Measurements from ENCODE around the gene STING1. TPM values are rescaled to one million over a fixed set of nuclear protein-coding genes. Genes with fewer than 3 reads are reported as not detected.
A peak's percentile ranks its signal among the peaks of the same experiment; 100 is the strongest.
"Not testable (repeated sequence)": the region's sequence is repeated elsewhere in the genome, so short reads cannot be mapped to it uniquely, and the experiment has no call there.

STING1 gene
- total and polyA plus RNA-seq, 5 donors from 2014 or later, result 131 to 295 (median 170) TPM

GRCh38 chr5:139495638-139496435 is 13.3 kb upstream of the STING1 start:
- H3K9me3 Mint-ChIP-seq, result no peaks in the 10 kb centered on the region
- H3K27ac ChIP-seq (ENCODE audit: insufficient read depth, low read length, poor library complexity, severe bottlenecking), result no peak overlapping the region
- H3K36me3 Mint-ChIP-seq, result no peaks in the 10 kb centered on the region
- H3K4me1 Mint-ChIP-seq, result peaks cover 0 to 17% (median 12%) of the 10 kb centered on the region in 4 donors
- H3K9me3 ChIP-seq (ENCODE audit: control insufficient read depth in 2 of 2, low read length in 2 of 2), result no peaks in the 10 kb centered on the region
- H3K36me3 ChIP-seq (ENCODE audit: control insufficient read depth, insufficient read depth, low read length), result no peaks in the 10 kb centered on the region
- H3K4me1 ChIP-seq (ENCODE audit: control insufficient read depth, insufficient read depth, low read length, poor library complexity, severe bottlenecking), result no peaks in the 10 kb centered on the region
- H3K27ac Mint-ChIP-seq, result peak overlapping the region; percentile 43 to 84 (median 52)
- H3K4me3 ChIP-seq (ENCODE audit: low read depth, low read length), result no peak overlapping the region
- DNase-seq (no peak), ATAC-seq (ENCODE audit: low read depth in 2 of 2) (no peak)
- H3K27me3 ChIP-seq (ENCODE audit: control insufficient read depth, insufficient read depth, low read length), result no peaks in the 10 kb centered on the region
- H3K4me3 Mint-ChIP-seq, result no peak overlapping the region
- no peaks in the 10 kb centered on the region for H3K27me3 Mint-ChIP-seq

DNA sequence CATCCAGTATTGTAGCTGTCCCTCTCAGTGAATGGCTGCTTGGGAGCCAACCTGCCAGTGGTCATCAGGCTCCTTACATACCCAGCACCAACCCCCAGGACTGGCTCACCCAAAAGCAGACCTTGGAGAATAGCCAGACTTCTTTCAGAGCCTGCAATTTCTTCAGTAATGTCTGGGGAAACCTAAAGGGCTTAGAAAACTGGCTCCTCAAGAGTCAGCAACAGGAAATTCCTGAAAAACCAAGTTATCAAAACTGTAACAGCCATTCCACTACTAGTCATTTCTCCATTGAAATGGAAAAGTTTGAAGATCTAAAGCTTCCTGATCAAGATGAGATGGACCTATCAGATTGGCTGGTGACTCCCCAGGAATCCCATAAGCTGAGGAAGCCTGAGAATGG is 12.3 kb upstream of the STING1 start:
- DNase-seq (no peak), ATAC-seq (ENCODE audit: low read depth in 2 of 2) (no peak)
- Histone ChIP-seq H3K4me3 (ENCODE audit: low read depth, low read length) (no peak overlapping the region), H3K9me3 (ENCODE audit: control insufficient read depth in 2 of 2, low read length in 2 of 2) (no peaks in the 10 kb centered on the region), H3K27ac (ENCODE audit: insufficient read depth, low read length, poor library complexity, severe bottlenecking) (no peak overlapping the region), H3K36me3 (ENCODE audit: control insufficient read depth, insufficient read depth, low read length) (no peaks in the 10 kb centered on the region), H3K4me1 (ENCODE audit: control insufficient read depth, insufficient read depth, low read length, poor library complexity, severe bottlenecking) (no peaks in the 10 kb centered on the region), H3K27me3 (ENCODE audit: control insufficient read depth, insufficient read depth, low read length) (no peaks in the 10 kb centered on the region)
- Mint-ChIP-seq H3K4me1 (peaks cover 0 to 17% (median 12%) of the 10 kb centered on the region in 4 donors), H3K4me3 (no peak overlapping the region), H3K27ac (no peak overlapping the region), H3K9me3 (no peaks in the 10 kb centered on the region), H3K27me3 (no peaks in the 10 kb centered on the region), H3K36me3 (no peaks in the 10 kb centered on the region)

- ATAC-seq (ENCODE audit: low read depth in 2 of 2) (no peak), DNase-seq (no peak)
- Histone ChIP-seq H3K9me3 (ENCODE audit: control insufficient read depth in 2 of 2, low read length in 2 of 2) (no peaks in the 10 kb centered on the region), H3K36me3 (ENCODE audit: control insufficient read depth, insufficient read depth, low read length) (no peaks in the 10 kb centered on the region), H3K4me1 (ENCODE audit: control insufficient read depth, insufficient read depth, low read length, poor library complexity, severe bottlenecking) (no peaks in the 10 kb centered on the region), H3K27me3 (ENCODE audit: control insufficient read depth, insufficient read depth, low read length) (no peaks in the 10 kb centered on the region), H3K27ac (ENCODE audit: insufficient read depth, low read length, poor library complexity, severe bottlenecking) (no peak overlapping the region), H3K4me3 (ENCODE audit: low read depth, low read length) (no peak overlapping the region)
- H3K4me3 Mint-ChIP-seq, result no peak overlapping the region
- H3K27ac Mint-ChIP-seq, result no peak overlapping the region
- peaks cover 0 to 17% (median 12%) of the 10 kb centered on the region in 4 donors for H3K4me1 Mint-ChIP-seq
- H3K27me3 Mint-ChIP-seq, result no peaks in the 10 kb centered on the region
- no peaks in the 10 kb centered on the region for H3K36me3 Mint-ChIP-seq
- no peaks in the 10 kb centered on the region for H3K9me3 Mint-ChIP-seq
These were observed 11.7 kb upstream of the STING1 start for GRCh38 chr5:139494256-139494655.

DNA sequence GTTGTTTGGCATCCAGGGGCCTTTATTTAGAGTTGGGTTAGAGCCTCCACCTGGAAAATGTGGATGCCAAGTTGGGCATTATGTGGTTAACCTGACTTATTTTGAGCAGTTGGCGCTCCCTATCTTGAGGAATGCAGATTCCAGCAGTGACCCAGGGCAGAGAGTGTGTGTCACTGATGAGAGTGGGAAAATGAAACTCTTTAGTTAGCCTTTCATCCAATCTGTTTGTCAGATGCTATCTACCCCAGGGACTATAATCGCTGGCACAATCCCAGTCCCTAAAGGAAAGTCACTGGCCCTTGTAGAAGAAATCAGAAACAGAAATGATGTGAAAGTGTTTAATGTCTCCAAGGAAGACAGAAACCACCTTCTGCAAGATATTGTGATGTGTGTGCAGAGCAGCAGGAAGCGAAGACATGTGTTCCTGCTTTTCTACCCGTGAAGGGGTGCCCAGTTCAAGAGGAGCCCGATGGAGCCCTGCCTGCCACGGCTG is 10.2 kb upstream of the STING1 start:
- H3K4me1 Mint-ChIP-seq, result peaks cover 0 to 20% (median 18%) of the 10 kb centered on the region in 4 donors
- no peak overlapping the region for H3K4me3 ChIP-seq (ENCODE audit: low read depth, low read length)
- no peaks in the 10 kb centered on the region for H3K9me3 Mint-ChIP-seq
- ATAC-seq (ENCODE audit: low read depth in 2 of 2), result no peak
- H3K27ac Mint-ChIP-seq, result peak overlapping the region in 1 of 3 donors; percentile 20
- H3K4me3 Mint-ChIP-seq, result no peak overlapping the region
- no peaks in the 10 kb centered on the region for H3K9me3 ChIP-seq (ENCODE audit: control insufficient read depth in 2 of 2, low read length in 2 of 2)
- no peak overlapping the region for H3K27ac ChIP-seq (ENCODE audit: insufficient read depth, low read length, poor library complexity, severe bottlenecking)
- peaks cover 6% of the 10 kb centered on the region for H3K4me1 ChIP-seq (ENCODE audit: control insufficient read depth, insufficient read depth, low read length, poor library complexity, severe bottlenecking)
- H3K27me3 ChIP-seq (ENCODE audit: control insufficient read depth, insufficient read depth, low read length), result no peaks in the 10 kb centered on the region
- DNase-seq, result no peak
- no peaks in the 10 kb centered on the region for H3K36me3 Mint-ChIP-seq
- no peaks in the 10 kb centered on the region for H3K36me3 ChIP-seq (ENCODE audit: control insufficient read depth, insufficient read depth, low read length)
- H3K27me3 Mint-ChIP-seq, result no peaks in the 10 kb centered on the region

DNA sequence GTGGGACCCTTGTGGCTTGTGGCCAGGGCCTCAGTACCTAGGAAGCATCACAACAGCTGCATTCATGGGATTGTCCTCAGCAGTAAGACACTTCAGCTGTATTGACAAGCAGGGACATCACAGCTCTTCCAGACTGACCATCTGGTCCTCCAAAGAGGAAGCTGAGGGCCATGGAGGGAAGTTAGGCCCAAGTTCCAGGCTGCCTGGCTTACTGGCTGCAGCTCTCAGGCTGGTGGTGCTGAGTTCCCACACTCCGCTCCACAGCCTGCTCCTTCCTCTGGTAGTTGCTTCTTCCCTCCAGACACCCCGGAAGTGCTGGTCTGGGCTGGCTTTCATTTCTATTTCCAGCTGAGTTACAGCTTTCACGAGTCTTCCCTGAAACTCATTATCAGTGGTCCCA is 5.7 kb upstream of the STING1 start:
- no peak overlapping the region for H3K4me3 Mint-ChIP-seq
- Histone ChIP-seq H3K36me3 (ENCODE audit: control insufficient read depth, insufficient read depth, low read length) (no peaks in the 10 kb centered on the region), H3K4me3 (ENCODE audit: low read depth, low read length) (no peak overlapping the region), H3K9me3 (ENCODE audit: control insufficient read depth in 2 of 2, low read length in 2 of 2) (no peaks in the 10 kb centered on the region), H3K27ac (ENCODE audit: insufficient read depth, low read length, poor library complexity, severe bottlenecking) (no peak overlapping the region), H3K4me1 (ENCODE audit: control insufficient read depth, insufficient read depth, low read length, poor library complexity, severe bottlenecking) (peaks cover 6% of the 10 kb centered on the region), H3K27me3 (ENCODE audit: control insufficient read depth, insufficient read depth, low read length) (no peaks in the 10 kb centered on the region)
- no peaks in the 10 kb centered on the region for H3K27me3 Mint-ChIP-seq
- DNase-seq (peak in 1 of 3 donors; percentile 27), ATAC-seq (ENCODE audit: low read depth in 2 of 2) (peak in 1 of 2 donors; percentile 34)
- peaks cover 0 to 25% (median 12%) of the 10 kb centered on the region in 4 donors for H3K4me1 Mint-ChIP-seq
- peak overlapping the region in 2 of 3 donors; percentile 48 to 80 for H3K27ac Mint-ChIP-seq
- H3K9me3 Mint-ChIP-seq, result no peaks in the 10 kb centered on the region
- H3K36me3 Mint-ChIP-seq, result no peaks in the 10 kb centered on the region

DNA sequence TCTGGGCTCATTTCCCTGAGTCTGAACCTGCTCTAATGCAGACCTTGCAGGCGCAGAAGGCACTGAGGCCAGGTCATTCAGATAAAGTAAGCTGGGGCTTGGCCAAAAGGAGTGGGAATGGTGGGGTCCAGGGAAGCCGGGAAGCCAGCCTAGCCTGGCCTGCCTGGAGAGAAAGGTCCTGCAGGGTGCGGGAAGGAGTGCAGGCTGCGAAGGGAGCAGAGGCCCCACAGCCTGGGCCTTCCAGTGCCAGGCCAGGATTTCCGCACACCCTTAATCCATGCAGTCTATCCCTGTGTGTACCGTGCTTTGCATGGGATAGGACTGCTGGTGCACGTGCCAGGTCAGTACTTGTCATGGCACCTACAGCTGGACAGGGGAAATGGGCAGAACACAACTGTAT is 3.6 kb upstream of the STING1 start:
- ATAC-seq (ENCODE audit: low read depth in 2 of 2) (no peak), DNase-seq (no peak)
- Histone ChIP-seq H3K36me3 (ENCODE audit: control insufficient read depth, insufficient read depth, low read length) (no peaks in the 10 kb centered on the region), H3K4me3 (ENCODE audit: low read depth, low read length) (no peak overlapping the region), H3K27ac (ENCODE audit: insufficient read depth, low read length, poor library complexity, severe bottlenecking) (no peak overlapping the region), H3K9me3 (ENCODE audit: control insufficient read depth in 2 of 2, low read length in 2 of 2) (no peaks in the 10 kb centered on the region), H3K4me1 (ENCODE audit: control insufficient read depth, insufficient read depth, low read length, poor library complexity, severe bottlenecking) (peaks cover 15% of the 10 kb centered on the region), H3K27me3 (ENCODE audit: control insufficient read depth, insufficient read depth, low read length) (no peaks in the 10 kb centered on the region)
- H3K9me3 Mint-ChIP-seq, result no peaks in the 10 kb centered on the region
- peaks cover 0 to 30% (median 11%) of the 10 kb centered on the region in 4 donors for H3K4me1 Mint-ChIP-seq
- H3K36me3 Mint-ChIP-seq, result no peaks in the 10 kb centered on the region
- no peaks in the 10 kb centered on the region for H3K27me3 Mint-ChIP-seq
- H3K4me3 Mint-ChIP-seq, result no peak overlapping the region
- peak overlapping the region in 2 of 3 donors; percentile 31 to 84 for H3K27ac Mint-ChIP-seq

DNA sequence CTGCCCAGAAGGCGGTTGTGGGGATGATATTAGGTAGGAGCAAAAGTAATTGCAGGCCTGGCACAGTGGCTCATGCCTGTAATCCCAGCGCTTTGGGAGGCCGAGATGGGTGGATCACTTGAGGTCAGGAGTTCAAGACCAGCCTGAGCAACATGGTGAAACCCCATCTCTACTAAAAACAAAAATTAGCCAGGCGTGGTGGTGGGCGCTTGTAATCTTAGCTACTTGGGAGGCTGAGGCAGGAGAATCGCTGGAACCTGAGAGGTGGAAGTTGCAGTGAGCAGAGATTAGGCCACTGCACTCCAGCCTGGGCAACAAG is 291 bp upstream of the STING1 start:
- ATAC-seq (ENCODE audit: low read depth in 2 of 2); H3K9me3 ChIP-seq (ENCODE audit: control insufficient read depth in 2 of 2, low read length in 2 of 2); H3K27me3 ChIP-seq (ENCODE audit: control insufficient read depth, insufficient read depth, low read length); H3K27me3 Mint-ChIP-seq; DNase-seq; H3K9me3 Mint-ChIP-seq: not testable (repeated sequence)
- H3K36me3 Mint-ChIP-seq, result peaks cover 15% of the 10 kb centered on the region
- H3K27ac Mint-ChIP-seq, result peak overlapping the region; percentile 94 to 99 (median 98)
- Histone ChIP-seq H3K4me3 (ENCODE audit: low read depth, low read length) (peak overlapping the region; percentile 97), H3K36me3 (ENCODE audit: control insufficient read depth, insufficient read depth, low read length) (peaks cover 20% of the 10 kb centered on the region), H3K4me1 (ENCODE audit: control insufficient read depth, insufficient read depth, low read length, poor library complexity, severe bottlenecking) (peaks cover 41% of the 10 kb centered on the region), H3K27ac (ENCODE audit: insufficient read depth, low read length, poor library complexity, severe bottlenecking) (peak overlapping the region; percentile 83)
- peaks cover 0 to 49% (median 25%) of the 10 kb centered on the region in 4 donors for H3K4me1 Mint-ChIP-seq
- H3K4me3 Mint-ChIP-seq, result peak overlapping the region; percentile 90 to 94 (median 93)

Measured in CD4-positive, CD25-positive, alpha-beta regulatory T cell (primary cell).